ENCODE measurements around the gene EVC.
"Not testable (repeated sequence)": the region's sequence is repeated elsewhere in the genome, so short reads cannot be mapped to it uniquely, and the experiment has no call there.

EVC gene

GRCh38 chr4:5809216-5809776, 98.3 kb downstream of the EVC start:
- no peaks in the 10 kb centered on the region for H3K9me3 ChIP-seq (ENCODE audit: control insufficient read depth, low read length)
- no peak for DNase-seq
- H3K27me3 ChIP-seq (replicated peaks; ENCODE audit: control insufficient read depth, insufficient read depth, low read length, poor library complexity, severe bottlenecking), result no peaks in the 10 kb centered on the region
- H3K4me3 ChIP-seq (ENCODE audit: insufficient read depth, low read depth, low read length, poor library complexity, severe bottlenecking), result no peak overlapping the region
- H3K36me3 ChIP-seq (ENCODE audit: control insufficient read depth, insufficient read depth, low read length), result no peaks in the 10 kb centered on the region
- no peak overlapping the region for H3K27ac ChIP-seq (ENCODE audit: insufficient read depth, low read length, poor library complexity, severe bottlenecking)
- no peaks in the 10 kb centered on the region for H3K4me1 ChIP-seq (ENCODE audit: control insufficient read depth, insufficient read depth, low read length, poor library complexity, severe bottlenecking)

GRCh38 chr4:5810151-5810550, 99.2 kb downstream of the EVC start:
- no peaks in the 10 kb centered on the region for H3K27me3 ChIP-seq (replicated peaks; ENCODE audit: control insufficient read depth, insufficient read depth, low read length, poor library complexity, severe bottlenecking)
- H3K4me1 ChIP-seq (ENCODE audit: control insufficient read depth, insufficient read depth, low read length, poor library complexity, severe bottlenecking), result no peaks in the 10 kb centered on the region
- H3K27ac ChIP-seq (ENCODE audit: insufficient read depth, low read length, poor library complexity, severe bottlenecking), result no peak overlapping the region
- no peak for DNase-seq
- H3K36me3 ChIP-seq (ENCODE audit: control insufficient read depth, insufficient read depth, low read length), result no peaks in the 10 kb centered on the region
- no peak overlapping the region for H3K4me3 ChIP-seq (ENCODE audit: insufficient read depth, low read depth, low read length, poor library complexity, severe bottlenecking)
- H3K9me3 ChIP-seq (ENCODE audit: control insufficient read depth, low read length), result no peaks in the 10 kb centered on the region

GRCh38 chr4:5810770-5811430, 99.9 kb downstream of the EVC start:
- Histone ChIP-seq H3K36me3 (ENCODE audit: control insufficient read depth, insufficient read depth, low read length) (no peaks in the 10 kb centered on the region), H3K4me3 (ENCODE audit: insufficient read depth, low read depth, low read length, poor library complexity, severe bottlenecking) (no peak overlapping the region), H3K27me3 (replicated peaks; ENCODE audit: control insufficient read depth, insufficient read depth, low read length, poor library complexity, severe bottlenecking) (no peaks in the 10 kb centered on the region), H3K27ac (ENCODE audit: insufficient read depth, low read length, poor library complexity, severe bottlenecking) (no peak overlapping the region), H3K4me1 (ENCODE audit: control insufficient read depth, insufficient read depth, low read length, poor library complexity, severe bottlenecking) (no peaks in the 10 kb centered on the region), H3K9me3 (ENCODE audit: control insufficient read depth, low read length) (no peaks in the 10 kb centered on the region)
- no peak for DNase-seq

- not testable (repeated sequence) for H3K36me3 ChIP-seq (ENCODE audit: control insufficient read depth, insufficient read depth, low read length); H3K4me3 ChIP-seq (ENCODE audit: insufficient read depth, low read depth, low read length, poor library complexity, severe bottlenecking); H3K4me1 ChIP-seq (ENCODE audit: control insufficient read depth, insufficient read depth, low read length, poor library complexity, severe bottlenecking); DNase-seq; H3K27me3 ChIP-seq (replicated peaks; ENCODE audit: control insufficient read depth, insufficient read depth, low read length, poor library complexity, severe bottlenecking); H3K27ac ChIP-seq (ENCODE audit: insufficient read depth, low read length, poor library complexity, severe bottlenecking); H3K9me3 ChIP-seq (ENCODE audit: control insufficient read depth, low read length)
Measured at GRCh38 chr4:5812057-5812456, 101.1 kb downstream of the EVC start.

- DNase-seq, result no peak
- Histone ChIP-seq H3K4me1 (ENCODE audit: control insufficient read depth, insufficient read depth, low read length, poor library complexity, severe bottlenecking) (no peaks in the 10 kb centered on the region), H3K36me3 (ENCODE audit: control insufficient read depth, insufficient read depth, low read length) (no peaks in the 10 kb centered on the region), H3K9me3 (ENCODE audit: control insufficient read depth, low read length) (no peaks in the 10 kb centered on the region), H3K27me3 (replicated peaks; ENCODE audit: control insufficient read depth, insufficient read depth, low read length, poor library complexity, severe bottlenecking) (no peaks in the 10 kb centered on the region), H3K27ac (ENCODE audit: insufficient read depth, low read length, poor library complexity, severe bottlenecking) (no peak overlapping the region), H3K4me3 (ENCODE audit: insufficient read depth, low read depth, low read length, poor library complexity, severe bottlenecking) (no peak overlapping the region)
Measured at GRCh38 chr4:5812506-5813229, 101.7 kb downstream of the EVC start.

- no peak overlapping the region for H3K27ac ChIP-seq (ENCODE audit: insufficient read depth, low read length, poor library complexity, severe bottlenecking)
- no peaks in the 10 kb centered on the region for H3K4me1 ChIP-seq (ENCODE audit: control insufficient read depth, insufficient read depth, low read length, poor library complexity, severe bottlenecking)
- H3K9me3 ChIP-seq (ENCODE audit: control insufficient read depth, low read length), result no peaks in the 10 kb centered on the region
- no peak for DNase-seq
- no peaks in the 10 kb centered on the region for H3K27me3 ChIP-seq (replicated peaks; ENCODE audit: control insufficient read depth, insufficient read depth, low read length, poor library complexity, severe bottlenecking)
- H3K36me3 ChIP-seq (ENCODE audit: control insufficient read depth, insufficient read depth, low read length), result no peaks in the 10 kb centered on the region
- no peak overlapping the region for H3K4me3 ChIP-seq (ENCODE audit: insufficient read depth, low read depth, low read length, poor library complexity, severe bottlenecking)
Measured at GRCh38 chr4:5813882-5814255, 102.9 kb downstream of the EVC start.

GRCh38 chr4:5814421-5814820, 103.4 kb downstream of the EVC start:
- H3K27ac ChIP-seq (ENCODE audit: insufficient read depth, low read length, poor library complexity, severe bottlenecking), result no peak overlapping the region
- H3K4me1 ChIP-seq (ENCODE audit: control insufficient read depth, insufficient read depth, low read length, poor library complexity, severe bottlenecking), result no peaks in the 10 kb centered on the region
- no peaks in the 10 kb centered on the region for H3K9me3 ChIP-seq (ENCODE audit: control insufficient read depth, low read length)
- H3K27me3 ChIP-seq (replicated peaks; ENCODE audit: control insufficient read depth, insufficient read depth, low read length, poor library complexity, severe bottlenecking), result no peaks in the 10 kb centered on the region
- no peak overlapping the region for H3K4me3 ChIP-seq (ENCODE audit: insufficient read depth, low read depth, low read length, poor library complexity, severe bottlenecking)
- H3K36me3 ChIP-seq (ENCODE audit: control insufficient read depth, insufficient read depth, low read length), result no peaks in the 10 kb centered on the region
- no peak for DNase-seq

- H3K4me1 ChIP-seq (ENCODE audit: control insufficient read depth, insufficient read depth, low read length, poor library complexity, severe bottlenecking), result no peaks in the 10 kb centered on the region
- H3K36me3 ChIP-seq (ENCODE audit: control insufficient read depth, insufficient read depth, low read length), result no peaks in the 10 kb centered on the region
- no peak for DNase-seq
- H3K9me3 ChIP-seq (ENCODE audit: control insufficient read depth, low read length), result no peaks in the 10 kb centered on the region
- H3K27me3 ChIP-seq (replicated peaks; ENCODE audit: control insufficient read depth, insufficient read depth, low read length, poor library complexity, severe bottlenecking), result no peaks in the 10 kb centered on the region
- no peak overlapping the region for H3K27ac ChIP-seq (ENCODE audit: insufficient read depth, low read length, poor library complexity, severe bottlenecking)
- H3K4me3 ChIP-seq (ENCODE audit: insufficient read depth, low read depth, low read length, poor library complexity, severe bottlenecking), result no peak overlapping the region
Measured at GRCh38 chr4:5815641-5816040, 104.6 kb downstream of the EVC start.

- H3K27me3 ChIP-seq (replicated peaks; ENCODE audit: control insufficient read depth, insufficient read depth, low read length, poor library complexity, severe bottlenecking), result no peaks in the 10 kb centered on the region
- no peak for DNase-seq
- no peak overlapping the region for H3K27ac ChIP-seq (ENCODE audit: insufficient read depth, low read length, poor library complexity, severe bottlenecking)
- no peaks in the 10 kb centered on the region for H3K4me1 ChIP-seq (ENCODE audit: control insufficient read depth, insufficient read depth, low read length, poor library complexity, severe bottlenecking)
- H3K4me3 ChIP-seq (ENCODE audit: insufficient read depth, low read depth, low read length, poor library complexity, severe bottlenecking), result no peak overlapping the region
- no peaks in the 10 kb centered on the region for H3K36me3 ChIP-seq (ENCODE audit: control insufficient read depth, insufficient read depth, low read length)
- no peaks in the 10 kb centered on the region for H3K9me3 ChIP-seq (ENCODE audit: control insufficient read depth, low read length)
Measured at GRCh38 chr4:5816101-5816500, 105.1 kb downstream of the EVC start.

GRCh38 chr4:5816851-5817375, 105.9 kb downstream of the EVC start:
- no peaks in the 10 kb centered on the region for H3K4me1 ChIP-seq (ENCODE audit: control insufficient read depth, insufficient read depth, low read length, poor library complexity, severe bottlenecking)
- no peaks in the 10 kb centered on the region for H3K36me3 ChIP-seq (ENCODE audit: control insufficient read depth, insufficient read depth, low read length)
- no peak overlapping the region for H3K27ac ChIP-seq (ENCODE audit: insufficient read depth, low read length, poor library complexity, severe bottlenecking)
- no peaks in the 10 kb centered on the region for H3K9me3 ChIP-seq (ENCODE audit: control insufficient read depth, low read length)
- H3K27me3 ChIP-seq (replicated peaks; ENCODE audit: control insufficient read depth, insufficient read depth, low read length, poor library complexity, severe bottlenecking), result no peaks in the 10 kb centered on the region
- DNase-seq, result no peak
- H3K4me3 ChIP-seq (ENCODE audit: insufficient read depth, low read depth, low read length, poor library complexity, severe bottlenecking), result no peak overlapping the region

Measured in effector memory CD4-positive, alpha-beta T cell (primary cell).